SHP77 (cell line): Measurements from ENCODE around the gene OR5B17.
"Not testable (repeated sequence)": the region's sequence is repeated elsewhere in the genome, so short reads cannot be mapped to it uniquely, and the experiment has no call there.

ENCODE experiments used
- DNase-seq, 2 experiments: peaks; one replicate each; lab custom pipeline; 2025; lab: John Stamatoyannopoulos, UW

The OR5B17 gene

GRCh38 chr11:58358969-58359368, at the start of gene OR5B17:
Gene OR5B17, minus strand, starts transcription at chr11:58359069. Its CDS starts 0 bp downstream, at chr11:58359069.
- no peak for DNase-seq

- DNase-seq, result no peak
Measured at GRCh38 chr11:58406774-58407173, 47.9 kb upstream of the OR5B17 start, which contains the start of gene OR5B3. Gene OR5B3, minus strand, starts transcription at chr11:58406874. Its CDS starts 3,465 bp downstream, at chr11:58403409.

- DNase-seq, result not testable (repeated sequence)
Measured at GRCh38 chr11:58399622-58400021, 40.8 kb upstream of the OR5B17 start.

GRCh38 chr11:58395581-58395980, 36.7 kb upstream of the OR5B17 start:
- no peak for DNase-seq

- DNase-seq, result no peak
Measured at GRCh38 chr11:58394195-58394594, 35.3 kb upstream of the OR5B17 start.

DNA sequence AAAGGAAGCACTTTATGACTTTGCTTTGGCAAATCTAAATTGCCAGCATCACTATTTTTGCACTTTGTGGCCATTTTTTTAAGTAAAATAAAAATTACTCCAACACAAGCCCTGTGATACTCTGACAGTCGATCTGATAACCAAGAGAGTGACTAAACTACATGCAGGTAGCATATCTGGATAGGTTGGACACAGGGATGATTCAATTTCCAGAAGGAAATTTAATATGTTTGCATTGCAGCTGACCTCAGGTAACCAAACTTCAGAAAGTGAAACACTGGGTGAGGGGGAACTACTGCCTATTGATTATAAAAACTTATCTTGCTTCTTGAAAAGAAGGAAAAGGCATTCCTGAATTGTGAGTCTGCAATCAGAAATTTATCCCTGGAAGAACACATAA, 33.9 kb upstream of the OR5B17 start:
- no peak for DNase-seq

DNA sequence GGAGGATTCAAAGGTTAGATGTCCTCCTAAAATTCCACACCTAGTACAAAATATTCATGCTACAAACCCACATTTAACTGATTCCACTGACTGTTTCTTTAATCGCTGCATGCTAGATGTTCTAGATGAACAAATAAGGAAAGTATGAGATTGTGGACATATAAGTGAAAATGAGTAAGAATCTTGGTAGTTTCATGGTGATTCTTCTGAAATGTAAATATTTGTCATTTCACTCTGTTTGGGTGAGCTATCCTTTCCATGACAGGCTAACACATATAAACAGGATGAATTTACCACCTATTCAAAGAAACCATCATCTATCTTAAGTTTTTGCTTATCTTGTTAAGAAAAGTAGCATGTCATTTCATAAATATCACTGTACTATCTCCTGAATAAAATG, 33.0 kb upstream of the OR5B17 start:
- no peak for DNase-seq

DNA sequence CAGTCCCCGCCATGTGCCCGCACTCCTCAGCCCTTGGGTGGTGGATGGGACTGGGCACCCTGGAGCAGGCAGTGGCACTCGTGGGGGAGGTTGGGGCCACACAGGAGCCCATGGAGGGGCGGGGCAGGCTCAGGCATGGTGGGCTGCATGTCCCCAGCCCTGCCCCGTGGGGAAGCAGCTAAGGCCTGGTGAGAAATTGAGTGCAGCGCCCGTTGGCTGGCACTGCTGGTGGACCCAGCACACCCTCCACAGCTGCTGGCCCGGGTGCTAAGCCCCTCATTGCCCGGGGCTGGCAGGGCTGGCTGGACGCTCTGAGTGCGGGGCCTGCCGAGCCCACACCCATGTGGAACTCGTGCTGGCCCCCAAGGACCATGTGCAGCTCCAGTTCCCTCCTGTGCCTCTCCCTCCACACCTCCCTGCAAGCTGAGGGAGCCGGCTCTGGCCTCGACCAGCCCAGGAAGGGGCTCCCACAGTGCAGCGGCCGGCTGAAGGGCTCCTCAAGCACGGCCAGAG, 31.7 kb upstream of the OR5B17 start:
- no peak for DNase-seq

DNA sequence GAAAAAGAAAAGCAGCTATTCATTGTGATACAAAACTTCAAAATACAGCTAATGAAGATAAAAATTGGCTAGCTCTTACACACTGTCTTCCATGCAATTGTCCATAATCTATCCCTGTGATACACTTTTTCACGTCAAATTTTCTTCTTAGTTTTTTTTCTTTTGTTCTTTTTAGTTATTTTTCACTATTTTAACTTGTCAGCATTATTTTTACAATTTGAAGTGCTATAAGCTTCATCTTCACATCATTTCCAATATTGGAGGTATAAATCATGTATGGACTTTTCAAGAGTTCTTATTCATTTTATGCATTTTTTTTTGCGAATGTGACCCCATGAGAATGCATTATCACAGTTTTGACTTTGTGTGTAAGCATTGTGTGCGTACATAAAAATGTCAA, 4.1 kb downstream of the OR5B17 start:
- DNase-seq, result no peak

- no peak for DNase-seq
Measured at GRCh38 chr11:58345204-58345603, 13.7 kb downstream of the OR5B17 start.

DNA sequence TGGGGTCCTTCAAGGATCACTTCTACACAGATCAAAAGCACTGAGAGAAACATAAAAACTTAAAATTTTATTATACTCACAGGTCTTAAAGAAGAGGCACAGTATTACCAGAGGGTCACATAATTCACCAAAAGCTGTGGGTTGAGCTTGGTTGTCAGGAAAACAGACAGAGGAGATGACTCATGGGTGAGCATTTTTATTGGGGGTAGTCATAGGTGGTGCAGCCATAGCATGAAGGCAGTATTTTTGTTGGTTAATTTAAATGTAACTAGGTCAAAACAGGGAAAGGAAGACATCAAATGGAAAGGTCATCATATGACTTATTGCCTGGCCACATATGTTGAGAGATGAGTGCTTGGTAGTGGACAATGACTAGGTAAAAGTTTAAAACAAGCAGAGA, 24.2 kb downstream of the OR5B17 start:
- no peak for DNase-seq

GRCh38 chr11:58330861-58331260, 28.0 kb downstream of the OR5B17 start:
- DNase-seq, result no peak

DNA sequence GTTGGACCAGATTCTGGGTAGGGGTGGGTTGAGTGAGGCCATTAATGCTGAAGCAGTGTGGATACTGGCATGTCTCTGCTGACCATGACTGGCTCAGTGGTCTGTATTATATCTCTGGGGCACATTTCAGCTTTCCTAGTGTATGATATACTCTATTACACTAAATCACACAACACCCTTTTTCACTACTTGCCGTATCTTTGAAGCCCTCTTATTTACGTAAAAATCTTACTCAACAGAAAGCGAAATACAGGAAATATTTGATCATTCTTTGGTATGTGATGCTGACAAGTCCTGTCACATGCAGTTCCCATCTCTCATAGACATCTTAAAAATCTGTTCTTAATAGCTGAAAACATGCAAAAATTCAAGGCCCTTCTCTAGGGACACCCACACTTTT, 40.3 kb downstream of the OR5B17 start:
- no peak for DNase-seq

- DNase-seq, result no peak
Measured at GRCh38 chr11:58316142-58316541, 42.7 kb downstream of the OR5B17 start.
